Measurements from ENCODE around the gene OR52D1.

DNA sequence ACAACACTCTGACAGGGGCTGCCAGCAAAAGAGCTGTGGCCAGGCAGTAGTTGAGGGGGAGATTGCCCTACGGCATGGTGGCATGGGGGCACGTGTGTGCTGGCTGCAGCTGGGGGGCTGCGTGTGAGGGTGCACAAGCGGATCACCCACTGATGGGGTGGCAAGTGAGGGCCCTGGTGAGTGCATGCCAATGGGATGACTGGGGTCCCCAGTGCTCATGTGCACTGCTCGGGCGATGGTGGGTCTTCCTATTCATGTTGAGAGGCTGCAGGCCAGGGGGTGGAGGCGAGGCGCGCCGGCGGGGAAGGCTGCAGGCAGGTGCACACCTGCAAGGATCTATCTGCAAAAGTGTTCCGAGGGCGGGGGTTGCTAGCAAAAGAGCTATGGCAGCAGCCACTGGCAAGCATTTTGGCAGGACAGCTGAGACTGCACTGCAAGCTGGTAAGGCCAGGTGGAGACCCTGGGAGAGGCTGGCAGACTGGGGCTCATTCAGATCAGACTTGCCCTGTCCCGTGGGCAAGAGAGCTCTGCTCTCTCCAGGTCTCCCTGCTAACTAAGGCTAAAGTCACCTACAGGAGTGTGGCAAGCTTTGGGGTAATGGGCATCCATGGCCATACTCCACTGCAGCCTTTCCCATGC, 27.4 kb upstream of the OR52D1 start:
- no peak for TF ChIP-seq EZH2 (IDR thresholded peaks at IDR 0.05; ENCODE audit: borderline replicate concordance, low read length)
- TF ChIP-seq, protein P1, sequence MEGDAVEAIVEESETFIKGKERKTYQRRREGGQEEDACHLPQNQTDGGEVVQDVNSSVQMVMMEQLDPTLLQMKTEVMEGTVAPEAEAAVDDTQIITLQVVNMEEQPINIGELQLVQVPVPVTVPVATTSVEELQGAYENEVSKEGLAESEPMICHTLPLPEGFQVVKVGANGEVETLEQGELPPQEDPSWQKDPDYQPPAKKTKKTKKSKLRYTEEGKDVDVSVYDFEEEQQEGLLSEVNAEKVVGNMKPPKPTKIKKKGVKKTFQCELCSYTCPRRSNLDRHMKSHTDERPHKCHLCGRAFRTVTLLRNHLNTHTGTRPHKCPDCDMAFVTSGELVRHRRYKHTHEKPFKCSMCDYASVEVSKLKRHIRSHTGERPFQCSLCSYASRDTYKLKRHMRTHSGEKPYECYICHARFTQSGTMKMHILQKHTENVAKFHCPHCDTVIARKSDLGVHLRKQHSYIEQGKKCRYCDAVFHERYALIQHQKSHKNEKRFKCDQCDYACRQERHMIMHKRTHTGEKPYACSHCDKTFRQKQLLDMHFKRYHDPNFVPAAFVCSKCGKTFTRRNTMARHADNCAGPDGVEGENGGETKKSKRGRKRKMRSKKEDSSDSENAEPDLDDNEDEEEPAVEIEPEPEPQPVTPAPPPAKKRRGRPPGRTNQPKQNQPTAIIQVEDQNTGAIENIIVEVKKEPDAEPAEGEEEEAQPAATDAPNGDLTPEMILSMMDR (IDR thresholded peaks at IDR 0.05; ENCODE audit: low read length): no peak

Data from OCI-LY1 (cell line).